ENCODE data around the gene NMNAT3. TPM values are rescaled to one million over a fixed set of nuclear protein-coding genes. Genes with fewer than 3 reads are reported as not detected.

NMNAT3 gene
- total RNA-seq, 4 donors from 2014 or later: 3.5 to 9.5 (median 7.2) TPM

- TF ChIP-seq CTCF (IDR thresholded peaks at IDR 0.05): no peak
- DNase-seq (ENCODE audit: low spot score) (no peak), ATAC-seq (ENCODE audit: low FRiP score) (no peak)
These were observed 50.0 kb downstream of the NMNAT3 start for GRCh38 chr3:139627759-139628158.

GRCh38 chr3:139620438-139620837, 57.3 kb downstream of the NMNAT3 start:
- no peak for DNase-seq (ENCODE audit: low spot score)
- TF ChIP-seq CTCF (IDR thresholded peaks at IDR 0.05): no peak
- no peak for ATAC-seq (ENCODE audit: low FRiP score)

GRCh38 chr3:139619484-139619883, 58.3 kb downstream of the NMNAT3 start:
- TF ChIP-seq CTCF (IDR thresholded peaks at IDR 0.05): no peak
- DNase-seq (ENCODE audit: low spot score): no peak
- no peak for ATAC-seq (ENCODE audit: low FRiP score)

- ATAC-seq (ENCODE audit: low FRiP score) (no peak), DNase-seq (ENCODE audit: low spot score) (no peak)
- TF ChIP-seq CTCF (IDR thresholded peaks at IDR 0.05): no peak
These were observed 60.0 kb downstream of the NMNAT3 start for GRCh38 chr3:139617672-139618268.

GRCh38 chr3:139611528-139611927, 66.2 kb downstream of the NMNAT3 start:
- ATAC-seq (ENCODE audit: low FRiP score) (no peak), DNase-seq (ENCODE audit: low spot score) (no peak)
- TF ChIP-seq CTCF (IDR thresholded peaks at IDR 0.05): no peak

- ATAC-seq (ENCODE audit: low FRiP score) (no peak), DNase-seq (ENCODE audit: low spot score) (no peak)
- no peak for TF ChIP-seq CTCF (IDR thresholded peaks at IDR 0.05)
These were observed 66.9 kb downstream of the NMNAT3 start for GRCh38 chr3:139610886-139611285.

- ATAC-seq (ENCODE audit: low FRiP score) (no peak), DNase-seq (ENCODE audit: low spot score) (no peak)
- TF ChIP-seq CTCF (IDR thresholded peaks at IDR 0.05): no peak
These were observed 68.8 kb downstream of the NMNAT3 start for GRCh38 chr3:139608924-139609323.

All from omental fat pad (tissue), 4 donors.